ENCODE measurements around the gene TMEM41B.

DNA sequence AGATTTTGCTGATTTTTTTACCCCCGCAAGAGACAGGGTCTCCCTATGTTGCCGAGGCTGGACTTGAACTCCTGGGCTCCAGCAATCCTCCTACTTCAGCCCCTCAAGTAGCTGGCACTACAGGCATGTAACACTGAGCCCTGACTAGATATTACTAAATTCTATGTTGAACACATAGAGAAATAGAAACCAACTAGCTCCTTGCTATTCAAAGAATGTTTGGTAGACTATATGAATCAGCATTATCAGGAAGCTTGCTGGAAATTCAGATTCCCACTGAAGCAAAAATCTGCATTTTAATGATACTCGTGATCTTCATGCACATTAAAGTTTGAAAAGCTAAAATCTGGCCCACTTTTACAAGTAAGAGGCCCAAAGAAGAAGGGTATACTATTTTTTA, 11.9 kb downstream of the TMEM41B start:
- no peak for TF ChIP-seq GLIS3 (CRISPR knock-in tag; IDR thresholded peaks at IDR 0.05)
- TF ChIP-seq ZFP30 (CRISPR knock-in tag; IDR thresholded peaks at IDR 0.05): no peak
- TF ChIP-seq, protein P1, sequence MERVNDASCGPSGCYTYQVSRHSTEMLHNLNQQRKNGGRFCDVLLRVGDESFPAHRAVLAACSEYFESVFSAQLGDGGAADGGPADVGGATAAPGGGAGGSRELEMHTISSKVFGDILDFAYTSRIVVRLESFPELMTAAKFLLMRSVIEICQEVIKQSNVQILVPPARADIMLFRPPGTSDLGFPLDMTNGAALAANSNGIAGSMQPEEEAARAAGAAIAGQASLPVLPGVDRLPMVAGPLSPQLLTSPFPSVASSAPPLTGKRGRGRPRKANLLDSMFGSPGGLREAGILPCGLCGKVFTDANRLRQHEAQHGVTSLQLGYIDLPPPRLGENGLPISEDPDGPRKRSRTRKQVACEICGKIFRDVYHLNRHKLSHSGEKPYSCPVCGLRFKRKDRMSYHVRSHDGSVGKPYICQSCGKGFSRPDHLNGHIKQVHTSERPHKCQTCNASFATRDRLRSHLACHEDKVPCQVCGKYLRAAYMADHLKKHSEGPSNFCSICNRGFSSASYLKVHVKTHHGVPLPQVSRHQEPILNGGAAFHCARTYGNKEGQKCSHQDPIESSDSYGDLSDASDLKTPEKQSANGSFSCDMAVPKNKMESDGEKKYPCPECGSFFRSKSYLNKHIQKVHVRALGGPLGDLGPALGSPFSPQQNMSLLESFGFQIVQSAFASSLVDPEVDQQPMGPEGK (CRISPR knock-in tag; IDR thresholded peaks at IDR 0.05; ENCODE audit: borderline replicate concordance): no peak
- TF ChIP-seq, protein P2, sequence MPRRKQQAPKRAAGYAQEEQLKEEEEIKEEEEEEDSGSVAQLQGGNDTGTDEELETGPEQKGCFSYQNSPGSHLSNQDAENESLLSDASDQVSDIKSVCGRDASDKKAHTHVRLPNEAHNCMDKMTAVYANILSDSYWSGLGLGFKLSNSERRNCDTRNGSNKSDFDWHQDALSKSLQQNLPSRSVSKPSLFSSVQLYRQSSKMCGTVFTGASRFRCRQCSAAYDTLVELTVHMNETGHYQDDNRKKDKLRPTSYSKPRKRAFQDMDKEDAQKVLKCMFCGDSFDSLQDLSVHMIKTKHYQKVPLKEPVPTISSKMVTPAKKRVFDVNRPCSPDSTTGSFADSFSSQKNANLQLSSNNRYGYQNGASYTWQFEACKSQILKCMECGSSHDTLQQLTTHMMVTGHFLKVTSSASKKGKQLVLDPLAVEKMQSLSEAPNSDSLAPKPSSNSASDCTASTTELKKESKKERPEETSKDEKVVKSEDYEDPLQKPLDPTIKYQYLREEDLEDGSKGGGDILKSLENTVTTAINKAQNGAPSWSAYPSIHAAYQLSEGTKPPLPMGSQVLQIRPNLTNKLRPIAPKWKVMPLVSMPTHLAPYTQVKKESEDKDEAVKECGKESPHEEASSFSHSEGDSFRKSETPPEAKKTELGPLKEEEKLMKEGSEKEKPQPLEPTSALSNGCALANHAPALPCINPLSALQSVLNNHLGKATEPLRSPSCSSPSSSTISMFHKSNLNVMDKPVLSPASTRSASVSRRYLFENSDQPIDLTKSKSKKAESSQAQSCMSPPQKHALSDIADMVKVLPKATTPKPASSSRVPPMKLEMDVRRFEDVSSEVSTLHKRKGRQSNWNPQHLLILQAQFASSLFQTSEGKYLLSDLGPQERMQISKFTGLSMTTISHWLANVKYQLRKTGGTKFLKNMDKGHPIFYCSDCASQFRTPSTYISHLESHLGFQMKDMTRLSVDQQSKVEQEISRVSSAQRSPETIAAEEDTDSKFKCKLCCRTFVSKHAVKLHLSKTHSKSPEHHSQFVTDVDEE (CRISPR knock-in tag; IDR thresholded peaks at IDR 0.05): no peak
- TF ChIP-seq BACH2 (CRISPR knock-in tag; IDR thresholded peaks at IDR 0.05; ENCODE audit: borderline replicate concordance): no peak
- TF ChIP-seq ZC3H10 (CRISPR knock-in tag; IDR thresholded peaks at IDR 0.05): no peak
- TF ChIP-seq PPARA (CRISPR knock-in tag; IDR thresholded peaks at IDR 0.05; ENCODE audit: borderline replicate concordance): no peak
- TF ChIP-seq SNAI2 (CRISPR knock-in tag; IDR thresholded peaks at IDR 0.05): no peak
- TF ChIP-seq TCF4 (CRISPR knock-in tag; IDR thresholded peaks at IDR 0.05; ENCODE audit: borderline replicate concordance): no peak
- no peak for TF ChIP-seq TOX (CRISPR knock-in tag; IDR thresholded peaks at IDR 0.05; ENCODE audit: borderline replicate concordance)
- TF ChIP-seq, protein P3, sequence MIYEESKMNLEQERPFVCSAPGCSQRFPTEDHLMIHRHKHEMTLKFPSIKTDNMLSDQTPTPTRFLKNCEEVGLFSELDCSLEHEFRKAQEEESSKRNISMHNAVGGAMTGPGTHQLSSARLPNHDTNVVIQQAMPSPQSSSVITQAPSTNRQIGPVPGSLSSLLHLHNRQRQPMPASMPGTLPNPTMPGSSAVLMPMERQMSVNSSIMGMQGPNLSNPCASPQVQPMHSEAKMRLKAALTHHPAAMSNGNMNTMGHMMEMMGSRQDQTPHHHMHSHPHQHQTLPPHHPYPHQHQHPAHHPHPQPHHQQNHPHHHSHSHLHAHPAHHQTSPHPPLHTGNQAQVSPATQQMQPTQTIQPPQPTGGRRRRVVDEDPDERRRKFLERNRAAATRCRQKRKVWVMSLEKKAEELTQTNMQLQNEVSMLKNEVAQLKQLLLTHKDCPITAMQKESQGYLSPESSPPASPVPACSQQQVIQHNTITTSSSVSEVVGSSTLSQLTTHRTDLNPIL (CRISPR knock-in tag; IDR thresholded peaks at IDR 0.05; ENCODE audit: low read depth): no peak
- no peak for TF ChIP-seq ARNTL (CRISPR knock-in tag; IDR thresholded peaks at IDR 0.05; ENCODE audit: borderline replicate concordance, low read depth)

Measured in SK-N-SH treated with all-trans-retinoic acid at 6 μM for 48 hours (cell line).